K562 (cell line): Measurements from ENCODE around the gene LONRF2. TPM values are rescaled to one million over a fixed set of nuclear protein-coding genes. Genes with fewer than 3 reads are reported as not detected.

Source experiments
- CBFA2T2 ChIP-seq: fragments of 450-650 bp; conservative IDR thresholded peaks from 2 replicates; pipeline ENCODE4 v1.6.1; 2017; ENCODE audit warnings: mild to moderate bottlenecking
- CHCHD3 ChIP-seq: fragments of 250-450 bp; sonication (Bioruptor Pico); IDR thresholded peaks from 2 replicates; pipeline ENCODE4 v2.1.2; 2022; ENCODE audit warnings: mild to moderate bottlenecking
- HDGF ChIP-seq: fragments of 450-650 bp; IDR thresholded peaks from 2 replicates; pipeline ENCODE4 v1.6.1; 2016
- KDM1A ChIP-seq, 2 experiments: fragments of 450-650 bp; IDR thresholded peaks; 2 replicates each; pipeline ENCODE4 v1.6.1; 2016; ENCODE audit warnings: mild to moderate bottlenecking in 2 of 2
- MTA1 ChIP-seq: fragments of 450-650 bp; IDR thresholded peaks from 2 replicates; pipeline ENCODE4 v1.6.1; 2017; ENCODE audit warnings: borderline replicate concordance
- MTF1 ChIP-seq: fragments of 250-450 bp; sonication (Bioruptor Pico); IDR thresholded peaks from 2 replicates; pipeline ENCODE4 v1.9.0; 2021; ENCODE audit warnings: moderate library complexity, mild to moderate bottlenecking, inconsistent platforms, borderline replicate concordance
- NFATC3 ChIP-seq: fragments of 450-650 bp; IDR thresholded peaks from 2 replicates; pipeline ENCODE4 v1.6.1; 2017; ENCODE audit warnings: mild to moderate bottlenecking
- NFE2L1 ChIP-seq: fragments of 450-650 bp; IDR thresholded peaks from 2 replicates; pipeline ENCODE4 v1.6.1; 2016; ENCODE audit warnings: missing genetic modification characterization, low read depth, mild to moderate bottlenecking, missing compliant biosample characterization, moderate library complexity, borderline replicate concordance
- PTRF ChIP-seq: fragments of 450-650 bp; IDR thresholded peaks from 2 replicates; pipeline ENCODE4 v1.6.1; 2016; ENCODE audit warnings: mild to moderate bottlenecking, missing genetic modification characterization, missing compliant biosample characterization
- SNIP1 ChIP-seq: fragments of 450-650 bp; IDR thresholded peaks from 2 replicates; pipeline ENCODE4 v1.7.1; 2017; ENCODE audit warnings: low read depth, mild to moderate bottlenecking
- SRSF7 ChIP-seq: fragments of 200-400 bp; formaldehyde crosslinking; optimal IDR thresholded peaks from 2 replicates; pipeline ENCODE3; 2017; ENCODE audit warnings: mild to moderate bottlenecking, low read depth, low read length
- TCFL5 ChIP-seq: fragments of 250-450 bp; sonication (Bioruptor Pico); conservative IDR thresholded peaks from 2 replicates; pipeline ENCODE4 v1.6.1; 2021; ENCODE audit warnings: mild to moderate bottlenecking, moderate library complexity, matching md5 sums
- ZBTB7A ChIP-seq: IDR thresholded peaks from 2 replicates; pipeline ENCODE4 v1.6.1; 2011; ENCODE audit warnings: low read depth, mild to moderate bottlenecking, low read length, moderate library complexity, borderline replicate concordance; ENCODE audit not compliant: control insufficient read depth
- ZNF318 ChIP-seq, 2 experiments: fragments of 450-650 bp; IDR thresholded peaks; 2 replicates each; pipeline ENCODE4 v1.6.1; 2016; ENCODE audit warnings: mild to moderate bottlenecking in 2 of 2, borderline replicate concordance in 1 of 2, low read depth in 1 of 2, moderate library complexity in 1 of 2
- ZNF324 ChIP-seq: fragments of 250-450 bp; sonication (Bioruptor Pico); IDR thresholded peaks from 2 replicates; pipeline ENCODE4 v1.4.0; 2020; ENCODE audit warnings: mild to moderate bottlenecking
- ZNF586 ChIP-seq: fragments of 450-650 bp; formaldehyde crosslinking; conservative IDR thresholded peaks from 2 replicates; pipeline ENCODE4 v1.4.0; 2020; ENCODE audit warnings: mild to moderate bottlenecking, moderate library complexity
- polyA plus RNA-seq, 8 experiments: library from polyadenylated mRNA; depleted of rRNA in 4 of 8; stranded (reverse) in 5 of 8; unstranded in 3 of 8; fragments of >200 nt; fragmentation: Nextera tagmentation in 2 of 8; fragmentation: Illumina TruSeq in 1 of 8; extraction: Ambion mirVana in 2 of 8; extraction: Trizol in 1 of 8; gene quantifications; 2 replicates each; pipeline versions ENCODE4 v1.2.1 to v1.2.3, GENCODE V29; 2011 to 2014; ENCODE audit warnings: inconsistent platforms in 1 of 8, missing spikeins in 1 of 8
- total RNA-seq, 7 experiments: library from RNA; depleted of rRNA in 6 of 7; stranded (reverse); fragments of >200 nt in 6 of 7; fragmentation: Illumina TruSeq in 2 of 7; extraction: Trizol in 2 of 7; gene quantifications; 2 replicates each; pipeline versions ENCODE4 v1.2.1 to v1.2.3, GENCODE V29; 2011 to 2021; ENCODE audit warnings: low replicate concordance in 1 of 7
- TF ChIP-seq, protein P1 (sequence below): IDR thresholded peaks from 3 replicates; pipeline ENCODE4 v1.6.1; 2011; ENCODE audit warnings: borderline replicate concordance, mild to moderate bottlenecking, moderate library complexity; ENCODE audit not compliant: insufficient read length; ENCODE audit errors: extremely low read depth

The LONRF2 gene
- total and polyA plus RNA-seq, 9 of the 15 experiments (the other 6 are each of a cell fraction or from before 2014, with no cell fraction given) = 0.35 to 5.0 (median 2.7) TPM

DNA sequence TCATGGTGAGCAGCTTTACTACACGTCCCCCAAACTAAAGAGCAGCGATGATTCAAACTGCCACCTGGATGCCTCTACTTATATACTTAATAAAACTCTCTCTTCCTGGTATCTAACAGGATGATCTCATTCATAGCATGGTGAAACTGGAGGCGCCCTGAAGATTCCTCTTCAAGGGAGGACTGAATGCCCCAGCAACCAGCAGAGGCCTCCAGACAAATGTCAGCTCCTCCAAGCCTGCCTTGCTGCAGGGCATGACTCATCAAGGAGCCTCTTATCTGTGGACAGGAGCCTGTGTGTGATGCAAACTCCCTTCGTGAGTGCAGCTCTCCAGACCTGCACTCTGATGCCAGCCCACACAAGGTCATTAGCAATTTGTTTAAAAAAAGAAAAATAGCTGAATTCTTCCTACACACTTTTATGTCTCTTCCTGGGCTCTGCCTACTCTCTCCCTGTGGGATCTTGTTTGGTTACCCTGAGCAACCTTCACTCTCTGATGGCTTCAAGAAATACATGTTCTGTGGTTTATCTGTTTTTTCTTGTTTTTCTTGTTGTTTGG lies 30.2 kb downstream of the LONRF2 start (continued):
- TF ChIP-seq ZNF586 (CRISPR knock-in tag) (no peak), HDGF (no peak), CBFA2T2 (peak; percentile 81), ZBTB7A (no peak), PTRF (tag) (no peak), SNIP1 (no peak), NFATC3 (no peak), ZNF318 (IDR thresholded peaks at IDR 0.05; ENCODE audit: borderline replicate concordance in 1 of 2, low read depth in 1 of 2) (peak in 1 of 2 experiments; percentile 72; a peak in 2 of 4 replicates), TCFL5 (CRISPR knock-in tag) (no peak), KDM1A (IDR thresholded peaks at IDR 0.05) (peak; percentile 40 to 43; a peak in 3 of 4 replicates), NFE2L1 (peak; percentile 44; the same call in 1 of the 2 replicates), MTA1 (0 out of 2 replicates have a peak, but pooled peaks have one; percentile 46), CHCHD3 (CRISPR knock-in tag) (no peak), MTF1 (no peak), ZNF324 (CRISPR knock-in tag) (no peak), SRSF7 (no peak)
- TF ChIP-seq, protein P1, sequence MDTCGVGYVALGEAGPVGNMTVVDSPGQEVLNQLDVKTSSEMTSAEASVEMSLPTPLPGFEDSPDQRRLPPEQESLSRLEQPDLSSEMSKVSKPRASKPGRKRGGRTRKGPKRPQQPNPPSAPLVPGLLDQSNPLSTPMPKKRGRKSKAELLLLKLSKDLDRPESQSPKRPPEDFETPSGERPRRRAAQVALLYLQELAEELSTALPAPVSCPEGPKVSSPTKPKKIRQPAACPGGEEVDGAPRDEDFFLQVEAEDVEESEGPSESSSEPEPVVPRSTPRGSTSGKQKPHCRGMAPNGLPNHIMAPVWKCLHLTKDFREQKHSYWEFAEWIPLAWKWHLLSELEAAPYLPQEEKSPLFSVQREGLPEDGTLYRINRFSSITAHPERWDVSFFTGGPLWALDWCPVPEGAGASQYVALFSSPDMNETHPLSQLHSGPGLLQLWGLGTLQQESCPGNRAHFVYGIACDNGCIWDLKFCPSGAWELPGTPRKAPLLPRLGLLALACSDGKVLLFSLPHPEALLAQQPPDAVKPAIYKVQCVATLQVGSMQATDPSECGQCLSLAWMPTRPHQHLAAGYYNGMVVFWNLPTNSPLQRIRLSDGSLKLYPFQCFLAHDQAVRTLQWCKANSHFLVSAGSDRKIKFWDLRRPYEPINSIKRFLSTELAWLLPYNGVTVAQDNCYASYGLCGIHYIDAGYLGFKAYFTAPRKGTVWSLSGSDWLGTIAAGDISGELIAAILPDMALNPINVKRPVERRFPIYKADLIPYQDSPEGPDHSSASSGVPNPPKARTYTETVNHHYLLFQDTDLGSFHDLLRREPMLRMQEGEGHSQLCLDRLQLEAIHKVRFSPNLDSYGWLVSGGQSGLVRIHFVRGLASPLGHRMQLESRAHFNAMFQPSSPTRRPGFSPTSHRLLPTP = no peak
